A673 (cell line): ENCODE measurements around the gene EVPL. TPM values are rescaled to one million over a fixed set of nuclear protein-coding genes. Genes with fewer than 3 reads are reported as not detected.
A peak's percentile ranks its signal among the peaks of the same experiment; 100 is the strongest.

Source experiments
- BruUV-seq: library from RNA; stranded (reverse); fragments of 400-500 nt; replicated peaks from 2 replicates; lab custom pipeline; 2021; lab: Mats Ljungman, UMichigan
- CTCF ChIA-PET: fragments of 300-600 bp; sonication (Branson Sonifier 250); formaldehyde crosslinking; loops from one replicate; lab custom pipeline; 2022; ENCODE audit warnings: antibody characterized with exemption; lab: Charles Lee
- POLR2A ChIA-PET: fragments of 300-600 bp; sonication (Branson Sonifier 250); formaldehyde crosslinking; loops from one replicate; lab custom pipeline; 2022; ENCODE audit warnings: antibody characterized with exemption; ENCODE audit not compliant: low non-redundant PET; lab: Charles Lee
- DNase-seq: peaks from one replicate; pipeline ENCODE4 v3.0.0-alpha.2; 2015; ENCODE audit warnings: low spot score
- H3K27ac ChIP-seq: fragments of 200-600 bp; sonication (generic); 2 replicates; pipeline ENCODE4 v1.5.1; 2016; ENCODE audit warnings: mixed run types, low read depth, mild to moderate bottlenecking, mixed read lengths, antibody characterized with exemption, low read length; ENCODE audit not compliant: poor library complexity, severe bottlenecking
- H3K27me3 ChIP-seq: fragments of 200-600 bp; sonication (generic); replicated peaks from 2 replicates; pipeline ENCODE4 v1.6.1; 2017; ENCODE audit warnings: mixed run types, low read depth, mild to moderate bottlenecking, mixed read lengths, antibody characterized with exemption, low read length; ENCODE audit not compliant: insufficient read depth, poor library complexity
- H3K36me3 ChIP-seq: fragments of 200-600 bp; sonication (generic); 2 replicates; pipeline ENCODE4 v1.6.1; 2016; ENCODE audit warnings: mixed run types, mild to moderate bottlenecking, mixed read lengths, antibody characterized with exemption, low read length; ENCODE audit not compliant: insufficient read depth, poor library complexity, severe bottlenecking
- H3K4me1 ChIP-seq: fragments of 200-600 bp; sonication (generic); 2 replicates; pipeline ENCODE4 v1.6.1; 2017; ENCODE audit warnings: mixed run types, mild to moderate bottlenecking, mixed read lengths, antibody characterized with exemption, low read length; ENCODE audit not compliant: insufficient read depth, poor library complexity, severe bottlenecking
- H3K4me3 ChIP-seq: fragments of 200-600 bp; sonication (generic); 2 replicates; pipeline ENCODE4 v1.5.1; 2016; ENCODE audit warnings: low read depth, mixed run types, mild to moderate bottlenecking, mixed read lengths, low read length; ENCODE audit not compliant: poor library complexity, severe bottlenecking
- H3K9me3 ChIP-seq: fragments of 200-600 bp; sonication (generic); 2 replicates; pipeline ENCODE4 v1.6.1; 2016; ENCODE audit warnings: mixed run types, low read depth, mild to moderate bottlenecking, mixed read lengths, antibody characterized with exemption, low read length; ENCODE audit not compliant: poor library complexity, severe bottlenecking
- EZH2 ChIP-seq: fragments of 200-600 bp; sonication (generic); IDR thresholded peaks from 2 replicates; pipeline ENCODE4 v1.6.1; 2017; ENCODE audit warnings: borderline replicate concordance, low read depth, mild to moderate bottlenecking, mixed read lengths, antibody characterized with exemption, low read length; ENCODE audit not compliant: poor library complexity, severe bottlenecking
- intact Hi-C: fragments of 100-400 bp; cut with micrococcal nuclease; formaldehyde crosslinking; loops from one replicate; pipeline ENCODE4 v1.10.0; 2022; ENCODE audit not compliant: unreplicated experiment
- total RNA-seq: library from RNA; stranded (reverse); gene quantifications from 2 replicates; pipeline ENCODE4 v1.2.3, GENCODE V29; 2021
- TF ChIP-seq, protein P1 (sequence below): fragments of 300-800, 200-600 bp; sonication (generic); conservative IDR thresholded peaks from 2 replicates; pipeline ENCODE4 v1.5.1; 2017; ENCODE audit warnings: low read depth, mild to moderate bottlenecking, antibody characterized with exemption, low read length, moderate library complexity, mixed read lengths

EVPL gene
- total RNA-seq, 1 experiment from 2014 or later: 0.21 TPM

DNA sequence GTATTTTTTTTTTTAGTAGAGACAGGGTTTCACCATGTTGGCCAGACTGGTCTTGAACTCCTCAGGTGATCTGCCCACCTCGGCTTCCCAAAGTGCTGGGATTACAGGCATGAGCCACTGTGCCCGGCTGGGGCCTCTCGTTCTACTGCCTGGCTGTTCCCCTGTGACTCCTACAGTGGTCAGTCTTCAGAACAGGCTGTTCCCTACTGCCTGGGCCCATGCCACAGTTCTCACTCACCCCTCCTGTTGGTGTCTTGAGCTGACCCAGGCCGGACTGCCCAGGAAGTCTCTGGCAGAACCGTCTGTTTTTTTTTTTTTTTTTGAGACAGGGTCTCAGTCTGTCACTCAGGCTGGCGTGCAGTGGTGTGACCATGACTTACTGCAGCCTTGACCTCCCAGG is 23.2 kb downstream of the EVPL start:
- H3K9me3 ChIP-seq: no peaks in the 10 kb centered on the region
- TF ChIP-seq, protein P1, sequence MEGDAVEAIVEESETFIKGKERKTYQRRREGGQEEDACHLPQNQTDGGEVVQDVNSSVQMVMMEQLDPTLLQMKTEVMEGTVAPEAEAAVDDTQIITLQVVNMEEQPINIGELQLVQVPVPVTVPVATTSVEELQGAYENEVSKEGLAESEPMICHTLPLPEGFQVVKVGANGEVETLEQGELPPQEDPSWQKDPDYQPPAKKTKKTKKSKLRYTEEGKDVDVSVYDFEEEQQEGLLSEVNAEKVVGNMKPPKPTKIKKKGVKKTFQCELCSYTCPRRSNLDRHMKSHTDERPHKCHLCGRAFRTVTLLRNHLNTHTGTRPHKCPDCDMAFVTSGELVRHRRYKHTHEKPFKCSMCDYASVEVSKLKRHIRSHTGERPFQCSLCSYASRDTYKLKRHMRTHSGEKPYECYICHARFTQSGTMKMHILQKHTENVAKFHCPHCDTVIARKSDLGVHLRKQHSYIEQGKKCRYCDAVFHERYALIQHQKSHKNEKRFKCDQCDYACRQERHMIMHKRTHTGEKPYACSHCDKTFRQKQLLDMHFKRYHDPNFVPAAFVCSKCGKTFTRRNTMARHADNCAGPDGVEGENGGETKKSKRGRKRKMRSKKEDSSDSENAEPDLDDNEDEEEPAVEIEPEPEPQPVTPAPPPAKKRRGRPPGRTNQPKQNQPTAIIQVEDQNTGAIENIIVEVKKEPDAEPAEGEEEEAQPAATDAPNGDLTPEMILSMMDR: no peak
- TF ChIP-seq EZH2: no peak

DNA sequence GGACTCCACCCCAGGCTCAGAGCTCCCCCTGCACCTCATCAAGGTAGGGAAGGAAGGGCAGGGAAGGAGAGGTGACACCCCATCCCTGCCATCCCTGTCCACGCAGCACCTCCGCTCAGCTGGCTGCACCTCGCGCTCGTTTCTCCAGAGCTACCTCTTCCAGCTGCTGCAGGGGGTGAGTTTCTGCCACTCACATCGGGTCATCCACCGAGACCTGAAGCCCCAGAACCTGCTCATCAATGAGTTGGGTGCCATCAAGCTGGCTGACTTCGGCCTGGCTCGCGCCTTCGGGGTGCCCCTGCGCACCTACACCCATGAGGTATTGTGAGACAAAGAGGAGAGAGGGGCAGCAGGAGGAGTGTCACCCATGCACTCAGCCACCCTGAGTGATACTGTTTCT is 25.0 kb downstream of the EVPL start:
- no peak overlapping the region for H3K27ac ChIP-seq
- H3K4me3 ChIP-seq: no peak overlapping the region
- H3K9me3 ChIP-seq: no peaks in the 10 kb centered on the region
- POLR2A ChIA-PET: interaction anchor here (0.5 kb wide), 1 partner anchor 213 kb away, joined by 3 read pairs; no protein-coding TSS in a partner anchor
- no peaks in the 10 kb centered on the region for H3K27me3 ChIP-seq
- no peaks in the 10 kb centered on the region for H3K4me1 ChIP-seq
- TF ChIP-seq, protein P1: no peak
- TF ChIP-seq EZH2: no peak
- DNase-seq: no peak
- CTCF ChIA-PET: interaction anchor here (1.3 kb wide), 1 partner anchor 278 kb away, joined by 3 read pairs; no protein-coding TSS in a partner anchor
- intact Hi-C loops: no loop called here
- BruUV-seq: no TSS peak
- peaks cover 7% of the 10 kb centered on the region for H3K36me3 ChIP-seq

More for the DNA sequence above, 23.2 kb downstream of the EVPL start:
- no peaks in the 10 kb centered on the region for H3K4me1 ChIP-seq
- ChIA-PET CTCF (no interaction called here), POLR2A (no interaction called here)
- no TSS peak for BruUV-seq
- H3K27me3 ChIP-seq: no peaks in the 10 kb centered on the region
- intact Hi-C loops: no loop called here
- no peak overlapping the region for H3K4me3 ChIP-seq
- no peak for DNase-seq
- H3K27ac ChIP-seq: no peak overlapping the region
- peaks cover 7% of the 10 kb centered on the region for H3K36me3 ChIP-seq

DNA sequence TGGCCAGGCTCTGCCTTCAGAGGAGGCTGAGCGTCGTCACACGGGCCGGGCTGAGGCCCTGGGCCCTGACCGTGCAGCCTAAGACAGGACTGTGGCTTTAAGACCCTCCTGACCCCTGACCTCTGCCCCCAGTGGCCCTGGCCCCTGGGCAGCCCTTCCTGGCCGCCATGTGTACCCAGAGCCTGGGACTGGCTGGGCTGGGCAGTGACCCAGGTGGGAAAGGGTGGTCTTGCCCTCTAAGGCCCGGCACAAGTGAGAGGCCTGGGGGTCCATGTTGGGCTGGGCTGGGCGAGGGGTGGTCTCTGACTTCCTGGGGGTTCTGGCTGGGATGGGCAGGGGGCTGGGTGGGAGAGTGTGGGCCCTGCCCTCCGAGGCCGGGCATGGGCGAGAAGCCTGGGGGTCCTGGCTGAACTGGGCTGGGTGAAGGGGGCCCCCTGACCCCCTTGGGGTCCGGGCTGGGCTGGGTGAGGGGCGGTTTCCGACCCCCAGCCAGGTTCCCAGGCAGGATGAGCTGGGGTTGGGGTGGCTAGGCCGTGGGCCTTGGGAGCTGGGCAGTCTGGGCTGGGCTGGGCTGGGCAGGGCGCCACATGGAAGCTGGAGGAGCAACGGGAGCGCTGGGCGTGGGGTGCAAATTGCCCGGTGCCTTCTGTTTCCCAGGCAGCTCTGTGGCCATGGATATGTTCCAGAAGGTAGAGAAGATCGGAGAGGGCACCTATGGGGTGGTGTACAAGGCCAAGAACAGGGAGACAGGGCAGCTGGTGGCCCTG is 26.2 kb downstream of the EVPL start, which contains the start of gene CDK3:
TSS of gene CDK3 (plus strand) at position 101 of the 767 bp plus-strand sequence. CDS start at position 672, 571 bp downstream.
- POLR2A ChIA-PET: no interaction called here
- Histone ChIP-seq H3K36me3 (peaks cover 7% of the 10 kb centered on the region), H3K27ac (no peak within 1 kb of the TSS), H3K27me3 (no peaks in the 10 kb centered on the region), H3K4me1 (no peaks in the 10 kb centered on the region), H3K4me3 (no peak within 1 kb of the TSS), H3K9me3 (no peaks in the 10 kb centered on the region)
- BruUV-seq: no TSS peak
- intact Hi-C loops: no loop called here
- TF ChIP-seq, protein P1: peak; percentile 43; the same call in 1 of the 2 replicates
- TF ChIP-seq EZH2: no peak
- DNase-seq: no peak
- CTCF ChIA-PET: interaction anchor here (0.7 to 1.3 kb wide), 6 partner anchors 10 to 279 kb away, joined by 3 to 4 read pairs (median 3); no protein-coding TSS in a partner anchor
